ENCODE data around the gene MTNR1B.

- no peak for TF ChIP-seq EZH2 (IDR thresholded peaks at IDR 0.05; ENCODE audit: low read depth)
- TF ChIP-seq, protein P1, sequence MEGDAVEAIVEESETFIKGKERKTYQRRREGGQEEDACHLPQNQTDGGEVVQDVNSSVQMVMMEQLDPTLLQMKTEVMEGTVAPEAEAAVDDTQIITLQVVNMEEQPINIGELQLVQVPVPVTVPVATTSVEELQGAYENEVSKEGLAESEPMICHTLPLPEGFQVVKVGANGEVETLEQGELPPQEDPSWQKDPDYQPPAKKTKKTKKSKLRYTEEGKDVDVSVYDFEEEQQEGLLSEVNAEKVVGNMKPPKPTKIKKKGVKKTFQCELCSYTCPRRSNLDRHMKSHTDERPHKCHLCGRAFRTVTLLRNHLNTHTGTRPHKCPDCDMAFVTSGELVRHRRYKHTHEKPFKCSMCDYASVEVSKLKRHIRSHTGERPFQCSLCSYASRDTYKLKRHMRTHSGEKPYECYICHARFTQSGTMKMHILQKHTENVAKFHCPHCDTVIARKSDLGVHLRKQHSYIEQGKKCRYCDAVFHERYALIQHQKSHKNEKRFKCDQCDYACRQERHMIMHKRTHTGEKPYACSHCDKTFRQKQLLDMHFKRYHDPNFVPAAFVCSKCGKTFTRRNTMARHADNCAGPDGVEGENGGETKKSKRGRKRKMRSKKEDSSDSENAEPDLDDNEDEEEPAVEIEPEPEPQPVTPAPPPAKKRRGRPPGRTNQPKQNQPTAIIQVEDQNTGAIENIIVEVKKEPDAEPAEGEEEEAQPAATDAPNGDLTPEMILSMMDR (conservative IDR thresholded peaks at IDR 0.05) = no peak
Observed at GRCh38 chr11:92931746-92932422, 37.6 kb upstream of the MTNR1B start.

All from PC-9 (cell line).